T-helper 1 cell (primary cell): ENCODE results near the gene PAK6.

Experiments used
- DNase-seq, 5 donors: peaks; one replicate each; pipeline ENCODE4 v3.0.0-alpha.2; 2012 to 2020

The PAK6 gene

DNA sequence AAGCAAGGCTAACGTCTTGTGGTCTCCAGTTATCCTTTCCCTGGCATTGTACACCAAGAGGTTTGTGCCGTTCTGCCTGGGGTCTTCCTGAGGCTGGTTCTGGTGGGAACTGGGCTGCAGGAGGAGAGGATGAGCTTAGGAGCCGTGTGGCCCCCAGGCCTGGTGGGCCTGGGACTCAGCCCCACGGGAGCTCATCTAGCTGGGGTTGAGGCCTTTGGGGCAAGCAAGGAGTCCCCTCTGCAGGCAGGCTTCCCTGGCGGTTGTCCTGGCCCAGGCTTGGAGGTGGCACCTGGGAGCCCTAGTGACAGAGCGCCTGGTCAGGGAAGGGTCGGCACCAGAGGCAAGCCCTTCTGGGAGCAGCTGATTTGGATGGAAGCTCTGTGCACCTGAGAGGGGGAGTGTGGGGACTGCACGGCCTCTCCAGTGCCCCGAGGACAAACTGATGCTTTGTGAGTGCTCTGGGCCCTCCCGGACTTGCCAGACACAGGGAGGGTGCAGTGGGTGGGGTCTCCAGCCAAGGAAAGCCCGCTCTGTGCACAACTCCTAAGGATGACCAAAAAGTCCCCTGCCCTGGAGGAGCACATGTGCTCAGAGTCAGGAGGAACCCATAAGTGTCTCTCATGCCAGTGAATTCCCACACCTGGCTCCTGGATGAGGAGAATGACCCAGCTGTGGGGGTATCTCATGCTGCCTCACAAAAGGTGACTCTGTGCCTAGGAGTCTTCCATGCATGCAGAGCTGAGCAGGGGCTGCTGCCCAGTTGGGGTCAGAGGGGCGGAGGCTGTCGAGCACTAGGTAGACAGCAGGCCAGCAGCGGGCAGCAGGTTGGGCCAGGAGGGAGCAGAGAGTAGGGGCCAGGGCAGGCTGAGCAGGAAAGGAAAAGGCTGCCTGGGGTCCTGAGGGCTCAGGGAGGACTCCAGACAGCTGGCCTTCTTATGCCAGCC lies 2.7 kb downstream of the PAK6 start:
- no peak for DNase-seq

GRCh38 chr15:40242213-40242599 lies 3.3 kb downstream of the PAK6 start:
- DNase-seq = no peak

GRCh38 chr15:40242601-40243000 lies 3.7 kb downstream of the PAK6 start:
- no peak for DNase-seq

- no peak for DNase-seq
Observed at GRCh38 chr15:40243126-40243810, 4.4 kb downstream of the PAK6 start.

- no peak for DNase-seq
Observed at GRCh38 chr15:40244961-40245523, 6.2 kb downstream of the PAK6 start.

- no peak for DNase-seq
Observed at GRCh38 chr15:40245666-40246450, 7.0 kb downstream of the PAK6 start.

- DNase-seq = no peak
Observed at GRCh38 chr15:40246496-40247280, 7.8 kb downstream of the PAK6 start.

DNA sequence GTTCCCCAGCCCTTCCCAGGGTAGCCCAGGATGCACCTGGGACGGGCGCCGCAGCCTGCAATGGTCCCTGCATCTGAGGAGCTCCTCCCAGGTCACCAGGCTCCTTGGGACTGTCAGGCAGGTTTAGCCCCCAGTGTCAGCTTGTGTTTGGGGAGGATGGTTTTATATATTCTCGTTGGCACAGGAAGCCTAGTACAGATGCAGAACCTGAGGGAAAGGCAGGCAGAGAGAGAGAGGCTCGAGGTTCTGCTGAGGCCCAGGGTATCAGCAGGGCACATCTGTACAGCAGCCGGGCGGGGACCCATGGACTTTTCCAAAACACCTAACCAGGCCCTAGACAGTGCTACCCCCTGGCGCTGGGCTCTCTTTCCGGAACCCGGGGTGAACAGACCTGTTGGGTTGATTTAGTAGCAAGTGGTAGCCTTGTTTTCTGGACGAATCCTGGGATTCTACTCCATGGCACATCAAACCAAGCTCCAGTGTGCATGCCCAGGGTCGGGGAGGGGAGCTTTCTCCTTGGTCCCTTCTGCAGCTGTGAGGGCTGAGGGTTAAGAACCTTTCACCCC lies 8.6 kb downstream of the PAK6 start:
- DNase-seq = no peak

DNA sequence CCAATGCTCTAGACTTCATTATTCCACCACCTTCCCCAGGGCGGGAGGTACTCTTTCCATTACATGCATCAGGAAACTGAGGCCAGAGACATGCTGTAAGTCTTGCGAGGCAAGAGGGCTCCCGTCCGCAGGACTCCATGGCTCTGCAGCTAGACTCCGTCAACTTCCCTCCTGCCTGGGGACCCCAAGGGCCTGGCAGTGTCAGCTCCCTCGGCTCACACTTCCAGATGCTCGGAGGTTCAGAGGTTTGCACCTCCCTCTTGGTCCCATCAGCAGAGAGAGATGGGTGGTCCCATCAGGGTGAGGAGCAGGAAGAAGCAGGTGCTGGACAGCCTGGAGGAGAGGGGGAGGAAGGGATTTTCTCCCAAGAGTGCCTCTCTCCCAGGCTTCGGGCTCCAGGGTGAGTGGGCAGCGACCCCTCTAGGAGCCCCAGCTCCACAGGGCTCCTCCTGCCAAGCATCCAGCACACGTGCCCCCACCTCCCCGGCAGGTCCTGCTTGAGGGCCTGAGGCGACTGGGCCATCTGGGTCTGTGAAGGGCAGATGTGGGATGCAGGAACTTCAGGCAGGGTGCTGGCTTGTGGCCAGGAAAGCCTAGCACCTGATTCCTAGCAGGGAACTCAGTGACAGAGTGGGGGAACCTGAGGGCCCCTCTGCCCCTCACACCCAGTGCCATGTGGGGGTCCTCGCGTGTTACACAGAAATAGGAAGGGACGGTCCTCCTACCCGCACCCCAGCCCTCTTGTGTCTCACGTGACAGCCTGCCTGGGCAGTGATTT lies 9.3 kb downstream of the PAK6 start:
- no peak for DNase-seq

GRCh38 chr15:40249477-40250303 lies 10.8 kb downstream of the PAK6 start:
- no peak for DNase-seq

DNA sequence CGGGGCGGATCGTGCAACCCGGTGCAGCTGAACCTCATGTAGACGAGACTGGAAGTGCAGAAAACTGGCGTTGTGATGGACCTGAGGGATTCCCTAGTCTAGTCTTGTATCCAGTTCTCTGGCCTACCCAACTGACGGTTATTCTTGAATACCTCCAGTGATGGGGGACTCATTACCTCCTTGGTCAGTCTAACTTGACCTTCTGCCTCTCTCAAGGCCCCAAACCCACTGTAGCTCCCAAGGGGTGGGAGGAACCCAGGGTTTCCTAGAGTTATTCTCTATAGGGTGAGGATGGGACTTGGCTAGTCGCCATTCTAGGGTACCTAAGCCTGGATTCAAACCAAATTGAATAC lies 11.4 kb downstream of the PAK6 start:
- no peak for DNase-seq

- no peak for DNase-seq
Observed at GRCh38 chr15:40250771-40251483, 12.1 kb downstream of the PAK6 start.

DNA sequence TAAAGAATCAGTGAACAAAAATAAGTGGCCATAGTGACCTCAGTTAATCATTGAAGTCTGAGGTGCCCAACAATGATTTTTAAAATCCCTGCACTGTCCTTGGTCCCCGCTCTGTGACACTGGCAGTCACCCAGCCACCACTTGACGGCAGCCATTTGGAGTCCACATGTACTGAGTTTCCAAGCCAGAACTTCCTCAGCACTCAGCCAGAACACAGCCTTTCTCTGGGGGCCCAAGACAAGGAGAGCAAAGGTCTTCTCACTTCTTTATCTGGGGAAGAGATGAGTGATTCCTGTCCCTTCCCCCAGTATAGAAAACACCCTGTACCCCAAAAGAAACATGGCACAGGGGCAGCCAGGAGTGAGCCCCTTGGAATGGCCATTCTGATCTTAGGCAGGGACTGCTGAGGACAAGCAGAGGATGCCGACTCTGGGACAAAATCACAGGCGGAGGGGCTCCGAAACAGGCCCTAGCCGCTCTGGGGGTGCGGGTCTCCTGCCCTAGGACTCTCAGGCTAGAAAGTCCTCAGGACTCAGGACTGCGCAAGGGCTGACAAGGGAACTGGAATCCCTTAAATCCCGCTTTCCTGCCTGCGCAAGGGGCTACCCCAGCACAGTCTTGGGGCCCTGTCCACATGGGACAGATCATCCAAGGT lies 12.8 kb downstream of the PAK6 start:
- no peak for DNase-seq

GRCh38 chr15:40252141-40252437 lies 13.2 kb downstream of the PAK6 start:
- DNase-seq = no peak

DNA sequence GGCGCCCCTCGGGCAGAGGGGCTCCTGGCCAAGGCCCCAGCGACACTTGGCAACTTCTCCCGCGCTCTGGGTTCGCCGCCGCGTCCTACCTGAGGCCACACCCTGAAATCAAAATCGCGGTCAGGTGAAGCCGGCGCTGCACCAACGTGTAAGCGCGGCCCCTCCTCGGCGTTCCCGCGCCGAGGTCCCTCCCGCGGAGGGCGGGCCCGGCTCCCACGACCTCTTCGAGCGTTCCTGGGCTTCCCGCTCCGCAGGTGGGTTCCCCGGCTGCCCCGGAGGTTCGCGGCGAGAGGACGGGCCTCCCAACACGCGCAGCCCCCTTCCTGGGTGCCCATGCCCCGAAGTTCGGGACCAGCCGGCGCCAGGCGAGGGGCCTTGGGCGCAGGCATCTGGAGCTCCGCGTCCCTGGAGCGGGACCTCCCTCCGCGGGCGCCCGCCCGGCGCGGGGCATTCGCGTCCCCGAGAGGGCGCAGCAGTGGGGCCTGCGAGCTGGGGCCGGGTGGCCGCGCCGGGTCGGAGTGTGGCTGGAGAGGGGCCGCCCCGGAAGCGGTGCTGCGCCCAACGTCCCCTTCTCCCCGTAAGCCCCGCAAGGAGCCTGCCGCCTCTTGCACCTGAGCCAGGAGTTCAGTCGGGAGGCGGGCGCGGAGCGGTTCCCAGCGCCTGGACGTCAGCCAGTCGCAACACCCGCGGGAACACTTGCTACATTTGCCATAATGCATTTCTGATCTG lies 13.7 kb downstream of the PAK6 start:
- no peak for DNase-seq

DNA sequence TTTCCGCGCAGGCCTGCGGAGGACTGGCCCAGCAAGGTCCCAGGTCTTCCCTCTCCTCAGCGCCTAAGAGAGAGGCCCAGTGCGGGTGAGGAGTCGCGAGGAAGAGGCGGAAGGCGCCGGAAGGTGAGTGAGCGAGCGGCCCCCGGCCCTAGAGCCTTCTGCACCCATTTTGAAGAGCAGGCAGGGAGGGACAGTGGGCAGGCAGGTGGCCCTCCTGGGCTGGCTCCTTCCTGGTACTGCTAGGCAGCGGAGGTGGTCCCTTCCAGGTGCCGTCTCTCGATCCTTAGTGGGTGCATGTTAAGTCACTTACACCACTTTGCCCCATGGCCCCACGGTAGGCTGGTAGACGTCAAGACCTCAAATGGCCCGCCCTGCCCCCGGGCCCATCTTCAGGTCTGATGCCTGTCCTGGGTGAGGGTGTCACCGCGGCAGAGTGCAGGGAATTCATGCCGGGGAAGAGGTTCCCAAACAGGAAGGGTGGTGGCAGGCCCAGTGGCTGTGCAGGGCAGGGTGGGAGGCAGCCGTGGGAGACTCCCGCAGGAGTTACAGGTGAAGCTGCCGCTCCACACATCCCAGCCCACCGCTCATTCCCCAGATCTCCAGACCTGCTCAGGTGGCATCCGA lies 14.4 kb downstream of the PAK6 start:
- DNase-seq = no peak

DNA sequence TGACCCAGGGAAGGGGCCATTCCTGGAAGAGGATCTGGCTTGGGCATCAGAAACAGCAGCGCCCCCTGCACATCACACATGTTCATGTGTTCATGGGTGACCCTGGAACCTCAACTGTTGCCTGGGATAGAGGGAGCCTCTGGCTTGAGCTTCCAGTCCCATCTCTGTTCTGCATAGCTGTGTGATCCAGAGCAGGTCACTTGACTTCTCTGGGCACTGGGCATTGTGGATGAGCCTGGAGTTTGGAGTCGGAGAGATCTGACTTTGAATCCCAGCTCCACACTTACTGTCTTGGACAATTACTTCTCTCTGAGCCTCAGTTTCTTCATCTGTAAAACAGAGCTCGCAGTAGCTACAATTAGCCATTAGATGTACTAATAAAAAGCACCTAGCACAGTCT lies 15.6 kb downstream of the PAK6 start:
- DNase-seq = no peak

GRCh38 chr15:40255033-40255432 lies 16.2 kb downstream of the PAK6 start:
- no peak for DNase-seq
